Epidermal melanocyte (primary cell): Measurements from ENCODE around the gene RAB11FIP4.

Source experiments
- DNase-seq: peaks from one replicate; pipeline ENCODE4 v3.0.0; 2011; ENCODE audit warnings: low spot score; ENCODE audit not compliant: insufficient read length

The RAB11FIP4 gene

GRCh38 chr17:31524926-31525800 lies 133.7 kb downstream of the RAB11FIP4 start:
- peak; percentile 94 for DNase-seq

DNA sequence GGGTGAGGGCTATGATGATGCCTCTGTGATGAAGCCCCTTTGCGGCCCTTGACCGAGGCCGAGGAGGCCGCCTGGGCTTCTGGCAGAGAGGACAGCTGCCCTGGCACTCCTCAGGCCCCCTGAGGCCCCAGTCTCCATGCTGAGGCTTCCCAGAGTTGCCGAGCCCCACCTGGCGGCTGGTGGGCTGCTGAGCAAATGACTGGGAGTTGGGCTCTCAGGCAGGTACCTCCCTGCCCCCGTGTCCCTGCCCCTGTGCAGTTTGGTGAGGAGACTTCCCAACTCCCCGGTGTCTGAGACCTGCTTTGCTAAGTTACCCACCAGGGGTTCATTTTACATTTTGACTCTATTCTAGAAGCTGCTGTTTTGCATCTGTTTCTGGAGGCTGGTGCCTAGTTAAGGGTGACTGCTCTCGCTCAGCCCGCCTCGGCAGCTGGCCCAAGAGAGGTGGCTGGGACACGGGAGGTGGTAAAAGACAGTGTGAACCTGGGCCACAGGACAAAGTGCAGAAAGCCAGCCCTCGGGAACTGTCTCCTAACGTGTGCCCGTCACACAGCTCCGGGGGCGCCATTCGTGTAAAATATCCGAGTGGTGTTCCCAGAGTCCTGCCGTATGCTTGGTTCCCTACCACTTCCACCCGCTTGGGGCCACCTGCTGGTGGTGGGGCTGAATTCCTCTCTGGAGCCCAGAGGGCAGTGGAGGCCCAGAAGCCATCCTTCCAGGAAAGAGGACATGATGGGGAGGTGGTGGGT lies 134.5 kb downstream of the RAB11FIP4 start:
- DNase-seq: no peak

GRCh38 chr17:31527606-31528005 lies 136.1 kb downstream of the RAB11FIP4 start:
- no peak for DNase-seq

GRCh38 chr17:31528291-31528874 lies 136.9 kb downstream of the RAB11FIP4 start:
- DNase-seq: no peak

DNA sequence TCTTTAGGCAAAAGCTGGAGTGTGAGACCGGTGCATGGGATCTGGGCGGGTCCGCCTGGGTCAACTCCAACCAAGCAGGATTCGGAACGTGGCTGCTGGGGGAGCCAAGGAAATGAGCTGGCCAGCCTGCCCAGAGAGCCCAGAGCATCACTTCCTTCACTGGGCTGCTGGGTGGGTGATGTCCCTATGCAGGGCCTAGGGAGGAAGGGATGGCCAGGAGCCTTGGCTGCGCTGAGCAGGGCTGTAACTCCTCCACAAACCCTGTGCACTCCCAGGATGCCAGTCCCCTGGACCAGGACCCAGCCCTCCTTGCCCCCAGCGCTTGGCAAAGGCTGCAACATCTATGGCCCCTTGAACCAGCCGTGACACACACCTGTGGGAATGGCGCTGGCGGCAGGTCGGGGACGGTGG lies 138.4 kb downstream of the RAB11FIP4 start:
- no peak for DNase-seq

- DNase-seq: no peak
Observed at GRCh38 chr17:31530391-31530985, 139.0 kb downstream of the RAB11FIP4 start.

- no peak for DNase-seq
Observed at GRCh38 chr17:31531336-31531980, 140.0 kb downstream of the RAB11FIP4 start.

GRCh38 chr17:31532081-31532480 lies 140.6 kb downstream of the RAB11FIP4 start:
- no peak for DNase-seq

DNA sequence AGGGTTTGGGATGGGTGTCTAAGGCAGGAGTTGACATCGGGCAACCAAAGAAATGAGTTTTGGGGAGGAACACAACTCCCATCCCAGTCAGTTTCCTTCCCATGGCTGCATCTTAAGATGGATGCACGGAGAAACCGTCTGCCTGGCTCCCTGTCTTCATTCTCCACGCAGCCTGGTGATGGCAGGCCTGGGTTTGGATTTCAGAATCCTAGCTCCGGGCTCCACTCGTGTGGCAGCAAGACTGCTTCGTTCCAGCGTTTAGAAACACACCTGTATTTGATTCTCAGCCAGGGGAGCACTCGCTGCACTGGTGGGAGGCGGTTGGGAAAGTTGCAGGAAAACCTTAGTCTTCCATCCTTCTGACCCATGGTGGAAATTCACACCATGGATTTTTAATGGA lies 141.1 kb downstream of the RAB11FIP4 start:
- DNase-seq: no peak

DNA sequence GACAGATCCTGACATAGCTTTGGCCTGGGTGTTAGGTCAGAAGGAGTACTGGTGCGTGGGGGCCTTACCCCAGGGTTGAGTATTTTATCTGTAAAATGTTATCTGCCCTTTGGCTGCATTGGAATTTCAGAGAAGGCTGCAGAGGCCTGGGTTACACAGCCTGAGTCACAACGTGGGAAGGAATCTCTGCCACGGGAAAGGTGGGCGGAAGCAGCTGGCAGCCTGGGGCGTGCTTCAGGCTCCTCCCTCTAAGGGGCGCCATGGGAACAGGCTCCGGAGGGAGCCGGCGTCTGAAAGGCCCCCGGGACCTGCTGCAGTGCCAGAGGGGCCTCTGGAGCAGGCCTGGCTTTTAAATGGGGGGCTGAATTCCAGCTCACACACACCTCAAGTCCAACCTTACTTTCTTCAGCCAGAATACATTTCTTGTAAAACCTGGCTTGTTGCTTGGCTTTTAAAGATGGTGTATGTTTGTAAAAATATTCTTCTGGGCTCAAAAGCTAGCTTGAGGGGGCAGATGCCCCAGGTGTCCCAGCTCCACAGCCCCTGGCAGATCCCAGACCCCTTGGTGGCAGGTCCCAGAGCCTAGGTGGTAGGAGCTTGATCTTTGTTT lies 142.2 kb downstream of the RAB11FIP4 start:
- DNase-seq: peak; percentile 43

DNA sequence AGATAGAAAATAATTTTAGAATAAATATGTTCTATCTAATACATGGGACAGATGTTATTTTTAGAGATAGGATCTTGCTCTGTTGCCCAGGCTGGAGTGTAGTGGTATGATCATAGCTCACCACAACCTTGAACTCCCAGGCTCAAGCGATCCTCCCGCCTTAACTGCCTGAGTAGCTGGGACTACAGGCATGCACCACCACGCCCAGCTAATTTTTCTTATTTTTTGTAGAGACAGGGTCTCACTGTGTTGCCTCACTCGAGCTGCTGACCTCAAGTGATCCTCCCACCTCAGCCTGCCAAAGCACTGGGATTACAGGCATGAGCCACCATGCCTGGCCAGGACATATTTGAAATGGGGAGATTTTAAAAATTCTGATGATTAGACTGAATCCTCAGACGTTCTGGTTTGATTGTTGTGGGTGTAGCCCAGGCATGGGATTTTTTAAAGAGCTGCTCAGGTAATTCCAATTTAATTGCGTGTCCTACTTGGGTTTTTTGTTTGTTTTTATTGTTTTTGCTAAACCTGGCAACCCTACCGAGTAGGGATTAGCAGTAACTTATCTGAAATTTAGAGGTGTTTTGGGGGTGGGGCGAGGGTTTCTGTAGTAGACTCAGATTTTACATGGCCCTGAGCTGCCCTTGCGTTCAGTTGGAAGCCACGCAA lies 142.9 kb downstream of the RAB11FIP4 start:
- DNase-seq: no peak

DNA sequence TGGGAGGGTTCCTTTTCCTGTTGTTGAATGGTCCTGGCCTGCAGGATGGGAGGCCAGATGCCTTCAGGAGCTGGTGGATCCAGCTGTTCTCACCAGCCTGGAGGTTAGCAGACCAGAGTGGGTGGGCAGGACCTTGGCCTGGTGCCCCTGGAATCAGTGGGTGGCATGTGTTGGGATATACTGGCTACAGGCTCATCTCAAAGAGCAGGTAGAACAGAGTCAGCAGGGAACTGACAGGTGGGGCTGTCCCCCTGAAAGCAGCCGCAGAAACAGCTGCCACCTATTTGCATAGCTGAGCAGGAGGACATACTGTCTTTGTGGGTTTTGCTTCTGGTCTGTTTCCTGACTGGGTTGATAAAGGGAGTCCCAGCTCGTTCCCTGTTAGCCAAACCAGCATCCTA lies 144.1 kb downstream of the RAB11FIP4 start:
- no peak for DNase-seq

DNA sequence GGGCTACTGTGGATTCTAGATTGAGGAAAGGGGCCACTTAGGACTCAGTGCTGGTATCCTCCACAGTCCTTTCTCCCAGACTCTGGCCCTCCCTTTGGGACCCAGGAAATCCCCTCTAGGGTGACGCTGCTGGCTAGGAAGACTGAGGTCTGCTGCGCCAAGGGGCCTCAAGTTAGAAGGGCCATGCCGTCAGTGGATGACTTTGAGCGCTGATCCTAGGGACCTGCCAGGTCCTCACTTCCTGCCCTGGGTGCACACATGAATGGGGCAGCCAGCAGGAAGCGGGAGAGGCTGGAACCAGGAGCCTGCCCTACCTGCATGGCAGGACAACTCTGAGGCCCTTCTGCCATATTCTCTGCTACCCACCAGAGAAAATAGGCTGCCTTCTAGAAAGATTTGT lies 145.0 kb downstream of the RAB11FIP4 start:
- no peak for DNase-seq

DNA sequence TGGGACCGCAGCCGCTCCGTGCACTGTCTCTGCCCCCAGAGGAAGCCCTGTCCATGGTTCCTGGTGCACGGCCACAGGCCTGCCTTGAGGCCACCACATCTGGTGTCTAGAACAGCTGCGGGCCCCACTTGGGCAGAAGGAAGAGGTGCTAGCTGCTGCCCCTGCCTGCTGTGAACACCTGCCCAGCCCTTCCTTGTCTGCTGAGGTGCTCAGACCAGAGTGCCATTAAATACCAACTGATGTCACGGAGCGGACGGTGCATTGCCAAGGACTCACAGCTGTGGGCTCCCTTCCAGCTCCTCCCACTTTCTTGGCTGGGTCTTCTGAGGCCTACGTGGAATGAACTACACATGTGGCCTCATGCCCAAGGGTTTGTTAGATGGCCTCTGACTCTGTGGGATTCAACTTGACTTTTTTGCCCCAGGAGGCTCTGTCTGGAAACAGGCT lies 146.1 kb downstream of the RAB11FIP4 start:
- no peak for DNase-seq

DNA sequence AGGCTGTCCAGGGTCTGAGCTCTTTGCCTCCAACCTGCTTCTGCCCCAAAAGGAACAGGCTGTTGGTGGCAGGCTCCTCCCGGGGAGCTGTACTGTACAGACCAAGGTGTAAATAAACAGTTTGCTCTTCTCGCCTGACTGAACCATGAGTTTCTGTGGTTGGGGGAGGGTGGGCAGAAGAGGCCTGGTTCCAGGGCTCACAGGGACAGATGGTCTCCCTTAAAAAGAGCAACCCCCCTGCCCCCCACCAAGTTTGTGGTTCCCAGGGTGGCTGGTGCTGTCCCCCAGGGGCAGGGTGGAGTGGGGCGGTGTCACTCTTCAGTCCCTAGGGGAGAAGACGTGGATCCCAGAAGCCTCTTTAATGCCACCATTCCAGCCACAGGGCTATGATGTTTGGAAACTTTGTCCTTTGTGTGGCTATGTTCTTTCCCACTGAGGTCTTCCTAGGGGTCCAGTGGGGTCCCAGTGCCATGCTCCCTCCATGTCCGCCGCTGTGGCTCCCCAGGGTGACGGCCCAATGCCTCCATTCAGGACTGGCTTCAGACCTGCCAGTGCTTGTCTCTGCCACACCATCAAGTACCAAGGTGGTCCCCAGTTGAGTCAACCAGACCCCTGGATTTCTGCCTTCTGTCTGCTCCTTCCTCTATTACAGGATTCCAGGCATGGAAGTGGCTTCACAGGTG lies 146.7 kb downstream of the RAB11FIP4 start:
- no peak for DNase-seq

GRCh38 chr17:31540602-31541307 lies 149.3 kb downstream of the RAB11FIP4 start:
- no peak for DNase-seq

- DNase-seq: no peak
Observed at GRCh38 chr17:31541559-31541958, 150.1 kb downstream of the RAB11FIP4 start.

GRCh38 chr17:31544186-31544585 lies 152.7 kb downstream of the RAB11FIP4 start:
- no peak for DNase-seq

GRCh38 chr17:31546650-31547049 lies 155.2 kb downstream of the RAB11FIP4 start:
- no peak for DNase-seq
